ENCODE results near the gene FGF19.

- TF ChIP-seq CTCF (IDR thresholded peaks at IDR 0.05): no peak
- no peak for TF ChIP-seq POLR2A (IDR thresholded peaks at IDR 0.05)
These were observed 23.4 kb upstream of the FGF19 start for GRCh38 chr11:69727266-69727665.
